ENCODE results near the gene MEIOC. TPM values are rescaled to one million over a fixed set of nuclear protein-coding genes. Genes with fewer than 3 reads are reported as not detected.
A peak's percentile ranks its signal among the peaks of the same experiment; 100 is the strongest.

MEIOC gene
- total and polyA plus RNA-seq, 2 donors (not counting 3 experiments of a cell fraction or from before 2014, with no cell fraction given): 0.08 to 0.46 TPM

DNA sequence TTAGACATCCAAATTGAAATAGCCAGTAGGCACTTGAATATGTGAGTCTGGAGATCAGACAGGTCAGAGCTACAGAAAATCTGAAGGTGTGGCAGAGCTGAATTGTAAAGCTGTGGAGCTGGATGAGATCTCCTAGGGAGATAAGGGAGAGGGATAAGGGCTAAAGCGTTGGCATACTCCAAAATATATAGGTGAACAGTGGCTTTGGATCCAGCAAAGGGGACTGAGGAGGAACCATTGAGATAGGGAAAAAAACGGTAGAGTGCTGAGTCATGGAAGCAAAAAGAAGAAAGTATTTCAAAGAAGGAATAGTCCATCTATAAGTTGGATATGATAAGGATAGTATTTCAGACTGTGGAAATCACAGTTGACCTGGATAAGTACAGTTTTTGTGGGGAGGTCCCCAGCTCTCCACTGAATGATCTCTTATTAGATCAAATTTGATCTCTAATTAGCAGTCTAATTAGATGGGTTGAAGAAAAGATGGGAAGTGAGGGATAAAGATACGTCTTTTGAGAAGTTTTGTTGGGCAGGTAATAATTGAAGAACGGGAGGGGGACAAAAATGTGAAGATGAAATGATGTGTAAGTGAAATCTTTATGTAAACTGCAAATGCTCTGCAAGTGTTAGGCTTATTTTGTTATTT is 51.6 kb downstream of the MEIOC start:
- Histone ChIP-seq H3K9me3 (replicated peaks; ENCODE audit: control insufficient read depth, insufficient read depth, low read length) (no peaks in the 10 kb centered on the region), H3K9me1 (replicated peaks; ENCODE audit: control insufficient read depth, extremely low read depth, insufficient read depth, low read length) (no peaks in the 10 kb centered on the region), H3K36me3 (ENCODE audit: control insufficient read depth in 2 of 2, extremely low read depth in 1 of 2, insufficient read depth in 2 of 2, low read length in 2 of 2) (no peaks in the 10 kb centered on the region), H3K9ac (replicated peaks; ENCODE audit: extremely low read depth, insufficient read depth, low read length) (peak overlapping the region; percentile 85), H3K79me2 (ENCODE audit: control insufficient read depth, insufficient read depth, low read length) (peaks cover 17% of the 10 kb centered on the region), H3K27ac (ENCODE audit: insufficient read depth, low read depth, low read length) (peak overlapping the region; percentile 63), H3K4me3 (replicated peaks in 1 of 3; ENCODE audit: insufficient read depth in 1 of 3, low read depth in 1 of 3, low read length in 3 of 3) (peak overlapping the region; percentile 52 to 84 (median 78)), H2AFZ (ENCODE audit: low read depth, low read length) (peak overlapping the region; percentile 74), H3K27me3 (ENCODE audit: control insufficient read depth in 2 of 2, insufficient read depth in 2 of 2, low read length in 2 of 2) (no peaks in the 10 kb centered on the region), H4K20me1 (replicated peaks; ENCODE audit: control insufficient read depth, extremely low read depth, insufficient read depth, low read length) (no peaks in the 10 kb centered on the region), H3K4me1 (ENCODE audit: control insufficient read depth, extremely low read depth, insufficient read depth, low read length) (peaks cover 10% of the 10 kb centered on the region), H3K4me2 (ENCODE audit: insufficient read depth, low read length) (peak overlapping the region; percentile 71)
- ChIA-PET POLR2A (no interaction called here), CTCF (interaction anchor here (0.7 to 2.1 kb wide), 5 partner anchors 18 to 185 kb away, joined by 3 to 7 read pairs (median 3); partner anchors contain the start of gene CCDC43)
- dilution Hi-C loops (cut with MboI; ENCODE audit: extremely low pct_ligation_motif_present, low sequenced_read_pairs): no loop called here
- no peak for TF ChIP-seq POLR2AphosphoS5 (IDR thresholded peaks at IDR 0.05; ENCODE audit: insufficient read depth, low read depth, low read length)
- TF ChIP-seq, protein P1, sequence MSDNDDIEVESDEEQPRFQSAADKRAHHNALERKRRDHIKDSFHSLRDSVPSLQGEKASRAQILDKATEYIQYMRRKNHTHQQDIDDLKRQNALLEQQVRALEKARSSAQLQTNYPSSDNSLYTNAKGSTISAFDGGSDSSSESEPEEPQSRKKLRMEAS (IDR thresholded peaks at IDR 0.05; ENCODE audit: insufficient read depth, insufficient read length): no peak
- TF ChIP-seq POLR2A (IDR thresholded peaks at IDR 0.05; ENCODE audit: low read depth, low read length): no peak
- peak; percentile 11 for TF ChIP-seq GATA2 (IDR thresholded peaks at IDR 0.05; ENCODE audit: insufficient read depth, insufficient read length, low read depth, low read length)
- no peak for TF ChIP-seq EZH2 (IDR thresholded peaks at IDR 0.05; ENCODE audit: borderline replicate concordance, low read depth, low read length, severe bottlenecking)
- no peak for TF ChIP-seq JUN (IDR thresholded peaks at IDR 0.05; ENCODE audit: borderline replicate concordance, insufficient read depth, insufficient read length, low read depth)
- TF ChIP-seq, protein P2, sequence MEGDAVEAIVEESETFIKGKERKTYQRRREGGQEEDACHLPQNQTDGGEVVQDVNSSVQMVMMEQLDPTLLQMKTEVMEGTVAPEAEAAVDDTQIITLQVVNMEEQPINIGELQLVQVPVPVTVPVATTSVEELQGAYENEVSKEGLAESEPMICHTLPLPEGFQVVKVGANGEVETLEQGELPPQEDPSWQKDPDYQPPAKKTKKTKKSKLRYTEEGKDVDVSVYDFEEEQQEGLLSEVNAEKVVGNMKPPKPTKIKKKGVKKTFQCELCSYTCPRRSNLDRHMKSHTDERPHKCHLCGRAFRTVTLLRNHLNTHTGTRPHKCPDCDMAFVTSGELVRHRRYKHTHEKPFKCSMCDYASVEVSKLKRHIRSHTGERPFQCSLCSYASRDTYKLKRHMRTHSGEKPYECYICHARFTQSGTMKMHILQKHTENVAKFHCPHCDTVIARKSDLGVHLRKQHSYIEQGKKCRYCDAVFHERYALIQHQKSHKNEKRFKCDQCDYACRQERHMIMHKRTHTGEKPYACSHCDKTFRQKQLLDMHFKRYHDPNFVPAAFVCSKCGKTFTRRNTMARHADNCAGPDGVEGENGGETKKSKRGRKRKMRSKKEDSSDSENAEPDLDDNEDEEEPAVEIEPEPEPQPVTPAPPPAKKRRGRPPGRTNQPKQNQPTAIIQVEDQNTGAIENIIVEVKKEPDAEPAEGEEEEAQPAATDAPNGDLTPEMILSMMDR (IDR thresholded peaks at IDR 0.05; ENCODE audit: extremely low read depth in 1 of 2, insufficient read depth in 1 of 2, low read depth in 1 of 2, low read length in 2 of 2): no peak
- TF ChIP-seq FOS (IDR thresholded peaks at IDR 0.05; ENCODE audit: borderline replicate concordance, insufficient read depth, low read length): no peak
- TF ChIP-seq MYC (IDR thresholded peaks at IDR 0.05; ENCODE audit: low read depth, low read length): no peak
- BruUV-seq (replicated peaks): TSS peak; percentile 95
- FAIRE-seq (no peak), DNase-seq (ENCODE audit: low read depth, low spot score) (no peak)
- intact Hi-C loops (cut with micrococcal nuclease): no loop called here
